CD4-positive, alpha-beta T cell treated with Interferon alpha-2 for 1 hour (primary cell): ENCODE measurements around the gene NUPR1.
"Not testable (repeated sequence)": the region's sequence is repeated elsewhere in the genome, so short reads cannot be mapped to it uniquely, and the experiment has no call there.

Source experiments
- DNase-seq, 2 donors: peaks; one replicate each; pipeline ENCODE4 v3.0.0-alpha.2; 2020 to 2022

The NUPR1 gene

GRCh38 chr16:28538733-28539596, at the start of gene NUPR1:
NUPR1 (minus strand) TSS chr16:28538974; CDS start chr16:28538907, 67 bp downstream.
- no peak for DNase-seq

GRCh38 chr16:28587386-28587785, 48.6 kb upstream of the NUPR1 start:
- DNase-seq, result no peak

- DNase-seq, result no peak
Observed at GRCh38 chr16:28586466-28586865, 47.7 kb upstream of the NUPR1 start.

- DNase-seq, result no peak
Observed at GRCh38 chr16:28585674-28586073, 46.9 kb upstream of the NUPR1 start.

GRCh38 chr16:28580726-28581315, 42.0 kb upstream of the NUPR1 start:
- DNase-seq, result no peak

GRCh38 chr16:28575446-28576109, 36.8 kb upstream of the NUPR1 start:
- no peak for DNase-seq

GRCh38 chr16:28574925-28575324, 36.2 kb upstream of the NUPR1 start:
- DNase-seq, result no peak

GRCh38 chr16:28573738-28574718, 35.3 kb upstream of the NUPR1 start:
- no peak for DNase-seq

- DNase-seq, result no peak
Observed at GRCh38 chr16:28572696-28573510, 34.1 kb upstream of the NUPR1 start.

GRCh38 chr16:28569968-28570752, 31.4 kb upstream of the NUPR1 start:
- DNase-seq, result no peak

GRCh38 chr16:28569021-28569420, 30.2 kb upstream of the NUPR1 start:
- DNase-seq, result no peak

- no peak for DNase-seq
Observed at GRCh38 chr16:28567292-28567691, 28.5 kb upstream of the NUPR1 start.

GRCh38 chr16:28566233-28566925, 27.6 kb upstream of the NUPR1 start:
- not testable (repeated sequence) for DNase-seq

- DNase-seq, result no peak
Observed at GRCh38 chr16:28563218-28563617, 24.4 kb upstream of the NUPR1 start.

GRCh38 chr16:28562199-28562598, 23.4 kb upstream of the NUPR1 start:
- no peak for DNase-seq

- no peak for DNase-seq
Observed at GRCh38 chr16:28561557-28562187, 22.9 kb upstream of the NUPR1 start.

- DNase-seq, result no peak
Observed at GRCh38 chr16:28558456-28558855, 19.7 kb upstream of the NUPR1 start.

- no peak for DNase-seq
Observed at GRCh38 chr16:28556914-28557320, 18.1 kb upstream of the NUPR1 start.

- no peak for DNase-seq
Observed at GRCh38 chr16:28555561-28555960, 16.8 kb upstream of the NUPR1 start.
